ENCODE measurements around the gene ZDHHC16.

ZDHHC16 gene

GRCh38 chr10:97481071-97481470 is 35.1 kb downstream of the ZDHHC16 start:
- DNase-seq: no peak

- no peak for DNase-seq
Observed at GRCh38 chr10:97482381-97482780, 36.4 kb downstream of the ZDHHC16 start.

- no peak for DNase-seq
Observed at GRCh38 chr10:97483506-97483905, 37.5 kb downstream of the ZDHHC16 start.

GRCh38 chr10:97483921-97484320 is 37.9 kb downstream of the ZDHHC16 start:
- no peak for DNase-seq

GRCh38 chr10:97485647-97486281 is 39.8 kb downstream of the ZDHHC16 start:
- no peak for DNase-seq

- no peak for DNase-seq
Observed at GRCh38 chr10:97490592-97490991, 44.6 kb downstream of the ZDHHC16 start.

- no peak for DNase-seq
Observed at GRCh38 chr10:97494151-97494550, 48.2 kb downstream of the ZDHHC16 start.

GRCh38 chr10:97494863-97495506 is 49.0 kb downstream of the ZDHHC16 start:
- no peak for DNase-seq

- DNase-seq: peak; percentile 79
Observed at GRCh38 chr10:97497572-97498075, 51.6 kb downstream of the ZDHHC16 start.

GRCh38 chr10:97498076-97498840 is 52.3 kb downstream of the ZDHHC16 start, which contains the start of gene MMS19:
TSS of gene MMS19 (minus strand) at chr10:97498422. CDS start at chr10:97498384, 38 bp downstream.
- DNase-seq: peak; percentile 100

GRCh38 chr10:97498841-97499560 is 53.0 kb downstream of the ZDHHC16 start, which contains the start of gene UBTD1:
TSS of gene UBTD1 (plus strand) at chr10:97498924. CDS start at chr10:97499204, 280 bp downstream.
- DNase-seq: peak; percentile 70

GRCh38 chr10:97499561-97500296 is 53.8 kb downstream of the ZDHHC16 start:
- peak; percentile 79 for DNase-seq

GRCh38 chr10:97500297-97500575 is 54.3 kb downstream of the ZDHHC16 start:
- DNase-seq: no peak

- no peak for DNase-seq
Observed at GRCh38 chr10:97502916-97503315, 56.9 kb downstream of the ZDHHC16 start.

- no peak for DNase-seq
Observed at GRCh38 chr10:97503406-97503805, 57.4 kb downstream of the ZDHHC16 start.

- DNase-seq: no peak
Observed at GRCh38 chr10:97505152-97505551, 59.2 kb downstream of the ZDHHC16 start.

- no peak for DNase-seq
Observed at GRCh38 chr10:97506199-97506991, 60.4 kb downstream of the ZDHHC16 start.
